GM13976 (cell line): ENCODE results near the gene SLC38A1.
"Not testable (repeated sequence)": the region's sequence is repeated elsewhere in the genome, so short reads cannot be mapped to it uniquely, and the experiment has no call there.

Experiments
- DNase-seq: peaks from one replicate; pipeline ENCODE4 v3.0.0; 2012; ENCODE audit warnings: low spot score
- in situ Hi-C: fragments of 300-500 bp; cut with MboI; formaldehyde crosslinking; loops from one replicate; pipeline ENCODE4 v1.12.0; 2022; ENCODE audit warnings: low sequenced_read_pairs, mixed read lengths, inconsistent platforms; ENCODE audit not compliant: unreplicated experiment
- TF ChIP-seq, protein P1 (sequence below): IDR thresholded peaks from 2 replicates; pipeline ENCODE4 v1.5.1; 2012; ENCODE audit warnings: borderline replicate concordance, mild to moderate bottlenecking; ENCODE audit not compliant: insufficient read depth; ENCODE audit errors: extremely low read depth, missing control alignments, control extremely low read depth

SLC38A1 gene

GRCh38 chr12:46198913-46199312, 69.9 kb downstream of the SLC38A1 start:
- TF ChIP-seq, protein P1, sequence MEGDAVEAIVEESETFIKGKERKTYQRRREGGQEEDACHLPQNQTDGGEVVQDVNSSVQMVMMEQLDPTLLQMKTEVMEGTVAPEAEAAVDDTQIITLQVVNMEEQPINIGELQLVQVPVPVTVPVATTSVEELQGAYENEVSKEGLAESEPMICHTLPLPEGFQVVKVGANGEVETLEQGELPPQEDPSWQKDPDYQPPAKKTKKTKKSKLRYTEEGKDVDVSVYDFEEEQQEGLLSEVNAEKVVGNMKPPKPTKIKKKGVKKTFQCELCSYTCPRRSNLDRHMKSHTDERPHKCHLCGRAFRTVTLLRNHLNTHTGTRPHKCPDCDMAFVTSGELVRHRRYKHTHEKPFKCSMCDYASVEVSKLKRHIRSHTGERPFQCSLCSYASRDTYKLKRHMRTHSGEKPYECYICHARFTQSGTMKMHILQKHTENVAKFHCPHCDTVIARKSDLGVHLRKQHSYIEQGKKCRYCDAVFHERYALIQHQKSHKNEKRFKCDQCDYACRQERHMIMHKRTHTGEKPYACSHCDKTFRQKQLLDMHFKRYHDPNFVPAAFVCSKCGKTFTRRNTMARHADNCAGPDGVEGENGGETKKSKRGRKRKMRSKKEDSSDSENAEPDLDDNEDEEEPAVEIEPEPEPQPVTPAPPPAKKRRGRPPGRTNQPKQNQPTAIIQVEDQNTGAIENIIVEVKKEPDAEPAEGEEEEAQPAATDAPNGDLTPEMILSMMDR = no peak
- no peak for DNase-seq
- in situ Hi-C loops = no loop called here

GRCh38 chr12:46197883-46198282, 71.0 kb downstream of the SLC38A1 start:
- TF ChIP-seq, protein P1 = no peak
- in situ Hi-C loops = no loop called here
- DNase-seq = no peak

- in situ Hi-C loops, DNase-seq: not testable (repeated sequence)
Measured at GRCh38 chr12:46190533-46190932, 78.3 kb downstream of the SLC38A1 start.

GRCh38 chr12:46188170-46188569, 80.7 kb downstream of the SLC38A1 start:
- TF ChIP-seq, protein P1 = no peak
- in situ Hi-C loops = no loop called here
- DNase-seq = no peak

DNA sequence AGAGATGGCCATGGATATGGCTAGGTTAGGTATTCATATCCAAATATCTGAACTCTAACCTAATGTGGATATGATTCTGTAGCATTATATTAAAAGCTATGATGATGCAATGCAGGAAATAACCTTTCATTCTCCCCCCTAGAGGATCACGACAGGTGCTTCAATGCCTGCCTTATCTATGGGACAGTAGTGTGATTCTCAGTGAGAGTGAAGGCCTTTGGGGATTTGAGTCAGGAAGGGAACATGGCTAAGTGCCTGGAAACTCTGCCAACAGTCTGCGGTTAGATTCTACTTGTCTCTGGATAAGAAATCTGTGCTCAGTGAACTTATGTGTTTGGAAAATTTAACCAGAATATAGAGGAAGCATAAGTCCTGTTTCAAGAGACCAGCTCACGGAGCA, 81.8 kb downstream of the SLC38A1 start:
- in situ Hi-C loops = no loop called here
- TF ChIP-seq, protein P1 = no peak
- no peak for DNase-seq

DNA sequence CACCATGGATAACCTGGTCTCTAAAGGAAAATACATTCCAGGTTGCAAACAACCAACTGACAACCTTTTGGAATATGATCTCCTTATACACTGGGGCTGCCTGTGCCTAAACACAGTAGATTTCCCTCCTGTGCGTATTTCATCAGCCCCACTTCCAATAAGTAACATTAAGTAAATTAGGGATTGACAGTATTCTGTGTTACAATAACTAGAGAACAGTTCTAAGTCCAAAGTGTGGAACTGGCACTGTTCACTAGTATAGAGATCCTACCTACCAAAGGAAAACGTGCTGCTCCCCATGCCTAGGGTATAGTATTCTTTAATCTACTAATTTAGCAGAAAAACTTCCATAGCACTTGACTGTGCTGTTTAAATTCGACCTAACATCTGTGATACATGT, 82.8 kb downstream of the SLC38A1 start:
- TF ChIP-seq, protein P1 = no peak
- no peak for DNase-seq
- in situ Hi-C loops = no loop called here

DNA sequence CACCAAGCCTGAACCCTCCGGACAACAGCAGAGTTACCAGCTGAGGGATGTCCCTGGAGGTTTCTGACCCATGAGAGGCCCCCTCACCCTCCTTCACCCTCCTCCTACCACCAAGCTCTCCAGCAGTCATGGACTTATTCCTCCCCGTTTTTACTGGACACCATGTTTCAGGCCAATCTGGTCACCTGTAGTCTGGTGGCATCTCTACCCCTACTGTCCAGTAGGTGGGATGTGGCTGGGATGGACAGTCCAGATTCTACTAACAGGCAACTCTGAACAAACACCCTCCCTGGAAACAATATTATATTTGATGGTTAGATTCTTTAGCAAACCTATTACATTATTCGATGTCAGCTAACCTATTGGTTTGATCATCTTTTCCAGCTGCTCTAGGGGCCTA, 83.2 kb downstream of the SLC38A1 start:
- TF ChIP-seq, protein P1 = no peak
- in situ Hi-C loops = no loop called here
- DNase-seq = no peak
